Right forelimb (tissue), 1 donor: ENCODE results near the gene TAMM41.
"Not testable (repeated sequence)": the region's sequence is repeated elsewhere in the genome, so short reads cannot be mapped to it uniquely, and the experiment has no call there.

Experiments
- DNase-seq: peaks from one replicate; pipeline ENCODE4 v3.0.0-alpha.2; 2018

TAMM41 gene

GRCh38 chr3:11846281-11847266, at the start of gene TAMM41:
Gene TAMM41 (minus strand): TSS chr3:11846885. CDS start chr3:11846636, 249 bp downstream.
- DNase-seq = peak; percentile 91

- no peak for DNase-seq
Observed at GRCh38 chr3:11878837-11879236, 32.2 kb upstream of the TAMM41 start.

GRCh38 chr3:11874707-11875106, 28.0 kb upstream of the TAMM41 start:
- DNase-seq = not testable (repeated sequence)

- DNase-seq = not testable (repeated sequence)
Observed at GRCh38 chr3:11863739-11864138, 17.1 kb upstream of the TAMM41 start.

GRCh38 chr3:11862584-11862983, 15.9 kb upstream of the TAMM41 start:
- not testable (repeated sequence) for DNase-seq

- DNase-seq = not testable (repeated sequence)
Observed at GRCh38 chr3:11862145-11862544, 15.5 kb upstream of the TAMM41 start.

- DNase-seq = not testable (repeated sequence)
Observed at GRCh38 chr3:11860213-11860612, 13.5 kb upstream of the TAMM41 start.

GRCh38 chr3:11853450-11853849, 6.8 kb upstream of the TAMM41 start:
- no peak for DNase-seq

GRCh38 chr3:11850003-11850402, 3.3 kb upstream of the TAMM41 start:
- DNase-seq = no peak

- no peak for DNase-seq
Observed at GRCh38 chr3:11847607-11848006, 922 bp upstream of the TAMM41 start.

GRCh38 chr3:11845651-11846050, 1.0 kb downstream of the TAMM41 start:
- DNase-seq = no peak

GRCh38 chr3:11844891-11845290, 1.8 kb downstream of the TAMM41 start:
- DNase-seq = no peak

- DNase-seq = no peak
Observed at GRCh38 chr3:11835028-11835639, 11.6 kb downstream of the TAMM41 start.

- DNase-seq = no peak
Observed at GRCh38 chr3:11832981-11833905, 13.4 kb downstream of the TAMM41 start.

- no peak for DNase-seq
Observed at GRCh38 chr3:11829416-11829815, 17.3 kb downstream of the TAMM41 start.

- DNase-seq = no peak
Observed at GRCh38 chr3:11826628-11827265, 19.9 kb downstream of the TAMM41 start.

- no peak for DNase-seq
Observed at GRCh38 chr3:11825301-11825700, 21.4 kb downstream of the TAMM41 start.

GRCh38 chr3:11820531-11821041, 26.1 kb downstream of the TAMM41 start:
- no peak for DNase-seq

GRCh38 chr3:11819146-11819689, 27.5 kb downstream of the TAMM41 start:
- DNase-seq = no peak

- no peak for DNase-seq
Observed at GRCh38 chr3:11818033-11818432, 28.7 kb downstream of the TAMM41 start.

GRCh38 chr3:11815111-11815510, 31.6 kb downstream of the TAMM41 start:
- DNase-seq = no peak

GRCh38 chr3:11814663-11815062, 32.0 kb downstream of the TAMM41 start:
- no peak for DNase-seq
